Epidermal melanocyte (primary cell): ENCODE measurements around the gene TUBGCP2.

ENCODE experiments used
- DNase-seq: peaks from one replicate; pipeline ENCODE4 v3.0.0; 2011; ENCODE audit warnings: low spot score; ENCODE audit not compliant: insufficient read length

TUBGCP2 gene

GRCh38 chr10:133230387-133231195 is 78.1 kb downstream of the TUBGCP2 start:
- no peak for DNase-seq

DNA sequence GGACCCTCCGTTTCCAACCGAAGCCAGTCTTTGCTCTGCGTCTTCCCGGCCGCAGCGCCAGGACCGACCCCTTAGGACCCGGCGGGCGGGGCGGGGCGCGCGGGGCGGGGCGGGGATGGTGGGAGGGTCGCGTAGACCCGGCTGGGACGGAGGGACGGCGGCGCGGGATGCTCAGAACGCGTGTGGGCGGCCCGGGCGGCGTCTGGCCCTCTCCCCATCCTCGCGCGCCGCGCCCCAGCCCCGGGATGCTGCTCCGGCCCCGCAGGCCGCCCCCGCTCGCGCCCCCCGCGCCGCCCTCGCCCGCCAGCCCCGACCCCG is 78.7 kb downstream of the TUBGCP2 start, which contains the start of gene UTF1:
Gene UTF1, plus strand, starts transcription at position 174 of the 318 bp plus-strand sequence. Its CDS starts 72 bp downstream, at position 246.
- DNase-seq, result no peak

DNA sequence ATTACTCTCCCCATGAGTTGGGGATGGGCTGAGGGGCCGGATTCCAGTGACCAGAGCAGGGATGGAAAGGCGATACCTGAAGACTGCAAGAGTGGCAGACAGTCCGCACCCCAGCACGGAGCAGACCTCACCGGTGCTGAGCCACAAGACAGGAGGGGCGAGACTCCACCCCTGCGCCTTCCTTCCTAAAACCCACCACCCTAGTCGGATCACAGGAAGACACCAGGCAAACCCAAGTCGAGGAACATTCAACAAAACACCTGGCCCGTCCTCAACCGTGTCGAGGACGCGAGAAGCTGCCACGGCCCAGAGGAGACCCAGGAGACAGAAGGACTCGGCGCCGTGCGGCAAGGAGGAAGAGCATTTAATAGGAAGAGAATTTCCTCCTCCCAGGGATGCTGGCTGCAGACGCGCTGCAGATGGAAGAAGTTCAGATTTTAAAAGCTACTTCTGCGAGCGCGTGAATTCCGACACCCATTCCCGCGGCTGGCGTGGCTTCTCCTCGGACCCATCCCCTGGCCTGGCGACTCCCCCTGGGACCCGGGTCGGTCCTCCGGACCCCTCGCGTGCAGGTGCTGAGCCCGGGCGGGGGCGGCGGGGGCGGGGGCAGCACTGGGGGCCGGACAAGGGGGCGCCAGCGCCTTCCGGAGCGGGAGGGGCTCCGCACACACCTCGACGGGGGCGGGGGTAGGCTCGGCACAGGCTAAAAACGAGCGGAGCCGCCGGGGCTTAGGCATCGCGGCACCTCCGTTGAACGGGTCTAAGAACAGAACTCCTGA is 79.2 kb downstream of the TUBGCP2 start:
- no peak for DNase-seq
